ENCODE measurements around the gene CCDC57. TPM values are rescaled to one million over a fixed set of nuclear protein-coding genes. Genes with fewer than 3 reads are reported as not detected.

The CCDC57 gene
- polyA plus RNA-seq, 4 donors = 33.4 to 79.9 (median 43.5) TPM

DNA sequence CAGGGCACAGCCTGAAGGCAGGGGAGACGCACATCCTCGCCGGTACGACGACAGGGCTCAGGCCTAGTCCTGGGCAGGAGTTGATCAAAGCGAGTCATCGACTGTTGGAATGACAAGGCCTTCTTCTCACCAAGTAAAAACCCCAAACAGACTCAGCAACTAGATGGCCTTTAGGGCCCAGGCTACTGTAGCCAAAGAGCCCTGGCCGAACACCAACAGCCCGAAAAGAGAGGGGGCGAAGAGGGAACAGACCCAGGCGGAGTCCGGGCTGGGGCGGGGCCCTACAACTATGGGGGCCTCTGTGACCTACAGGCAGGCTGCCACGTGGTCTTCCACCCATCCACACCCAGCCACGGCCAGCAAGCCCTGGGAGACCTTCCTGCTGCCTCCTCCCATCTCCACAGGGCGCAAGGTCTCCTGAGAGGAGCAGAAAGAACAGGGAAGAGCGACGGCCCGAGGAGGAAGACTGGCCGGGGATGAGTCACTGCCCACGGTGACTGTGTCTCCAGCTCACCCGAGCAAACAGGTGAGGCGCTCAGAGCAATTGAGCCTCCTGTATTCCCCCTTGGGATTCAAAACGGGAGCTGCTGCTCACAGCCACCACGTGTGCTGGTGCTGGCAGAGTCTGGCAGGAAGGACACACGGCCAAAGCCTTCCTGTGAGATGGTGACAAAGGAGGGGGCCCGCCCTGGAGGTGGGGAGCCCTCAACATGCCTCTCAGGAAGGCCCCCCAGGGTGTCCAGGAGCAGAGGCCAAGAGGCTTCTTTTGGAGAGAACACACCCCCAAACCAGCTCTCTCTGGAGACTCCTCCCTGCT lies 33.9 kb upstream of the CCDC57 start:
- DNase-seq (ENCODE audit: low read depth in 4 of 4, low spot score in 3 of 4) = no peak

DNA sequence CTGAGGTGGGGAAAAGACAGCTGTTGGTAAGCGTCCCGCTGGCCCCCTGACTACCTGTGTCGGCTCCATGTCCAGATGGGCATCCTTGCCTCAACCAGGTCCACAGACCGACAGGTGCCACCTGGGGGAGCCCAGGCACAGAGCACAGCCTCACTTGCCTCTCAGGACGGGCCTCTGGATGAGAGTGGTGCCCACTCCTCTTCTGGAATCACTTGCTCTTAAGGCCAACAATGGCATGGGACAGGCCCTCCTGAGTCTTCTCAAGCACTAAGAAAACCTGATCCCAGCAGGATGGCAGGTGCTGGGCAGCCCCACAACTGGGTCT lies 33.4 kb upstream of the CCDC57 start:
- DNase-seq (ENCODE audit: low read depth in 4 of 4, low spot score in 3 of 4) = no peak

DNA sequence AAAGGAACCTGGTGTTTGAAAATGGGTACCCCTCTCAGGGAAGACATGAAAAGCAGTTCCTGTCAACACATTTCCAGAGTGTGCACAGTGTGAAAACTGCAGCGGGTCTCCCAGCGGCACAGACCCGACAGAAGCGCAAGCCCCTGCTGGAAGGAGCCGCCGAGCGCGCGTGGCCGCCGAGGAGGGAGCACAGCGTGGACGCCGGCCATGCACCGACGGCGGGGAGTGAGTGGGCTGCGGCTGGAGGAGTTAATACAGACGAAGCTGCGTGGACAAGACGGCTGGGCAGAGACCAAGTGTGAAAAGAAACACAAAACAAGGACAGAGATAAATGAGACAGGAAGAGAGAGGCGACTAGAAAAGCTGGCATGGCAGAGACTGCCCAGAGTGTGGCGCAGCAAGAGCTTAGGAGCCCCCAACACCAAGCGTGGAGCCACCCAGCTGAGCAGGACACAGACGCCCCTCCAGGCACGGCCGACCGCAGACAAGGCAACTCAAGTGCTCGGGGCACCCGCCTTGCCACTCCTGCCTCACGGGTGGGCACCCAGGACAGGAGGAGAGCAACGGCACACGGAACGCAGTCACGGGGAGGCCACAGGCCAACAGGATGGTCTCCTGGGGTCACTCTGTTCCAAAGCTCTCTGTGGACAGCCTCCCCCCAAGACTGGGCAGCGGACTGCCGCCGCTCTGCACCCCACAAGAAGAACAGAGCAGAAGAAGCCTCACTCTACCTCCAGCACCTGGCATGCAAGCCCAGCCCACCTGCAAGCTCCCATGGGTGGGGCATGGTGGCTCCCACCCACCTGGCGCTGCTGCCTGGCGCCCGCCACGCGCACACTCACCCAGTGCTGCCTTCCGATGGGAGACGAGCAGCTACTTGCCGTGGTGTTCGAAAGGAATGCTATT lies 32.7 kb upstream of the CCDC57 start:
- DNase-seq (ENCODE audit: low read depth in 4 of 4, low spot score in 3 of 4) = no peak

- DNase-seq (ENCODE audit: low read depth in 4 of 4, low spot score in 3 of 4) = no peak
Observed at GRCh38 chr17:82244413-82245133, 31.9 kb upstream of the CCDC57 start.

GRCh38 chr17:82243648-82244412 lies 31.2 kb upstream of the CCDC57 start:
- no peak for DNase-seq (ENCODE audit: low read depth in 4 of 4, low spot score in 3 of 4)

- DNase-seq (ENCODE audit: low read depth in 4 of 4, low spot score in 3 of 4) = no peak
Observed at GRCh38 chr17:82242977-82243647, 30.5 kb upstream of the CCDC57 start.

DNA sequence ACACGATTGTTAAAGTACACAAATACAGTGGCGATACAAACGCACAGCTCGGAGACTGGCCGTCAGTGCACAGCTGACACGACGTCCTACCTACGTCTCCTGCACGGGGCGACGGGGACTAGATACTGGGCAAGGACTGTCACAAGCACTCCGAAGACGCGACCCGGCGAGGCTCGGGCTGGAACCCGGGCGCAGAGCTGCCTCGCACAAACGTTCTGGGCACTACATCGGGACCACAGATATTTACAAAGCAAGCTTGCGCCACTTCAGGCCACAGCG lies 30.0 kb upstream of the CCDC57 start:
- no peak for DNase-seq (ENCODE audit: low read depth in 4 of 4, low spot score in 3 of 4)

DNA sequence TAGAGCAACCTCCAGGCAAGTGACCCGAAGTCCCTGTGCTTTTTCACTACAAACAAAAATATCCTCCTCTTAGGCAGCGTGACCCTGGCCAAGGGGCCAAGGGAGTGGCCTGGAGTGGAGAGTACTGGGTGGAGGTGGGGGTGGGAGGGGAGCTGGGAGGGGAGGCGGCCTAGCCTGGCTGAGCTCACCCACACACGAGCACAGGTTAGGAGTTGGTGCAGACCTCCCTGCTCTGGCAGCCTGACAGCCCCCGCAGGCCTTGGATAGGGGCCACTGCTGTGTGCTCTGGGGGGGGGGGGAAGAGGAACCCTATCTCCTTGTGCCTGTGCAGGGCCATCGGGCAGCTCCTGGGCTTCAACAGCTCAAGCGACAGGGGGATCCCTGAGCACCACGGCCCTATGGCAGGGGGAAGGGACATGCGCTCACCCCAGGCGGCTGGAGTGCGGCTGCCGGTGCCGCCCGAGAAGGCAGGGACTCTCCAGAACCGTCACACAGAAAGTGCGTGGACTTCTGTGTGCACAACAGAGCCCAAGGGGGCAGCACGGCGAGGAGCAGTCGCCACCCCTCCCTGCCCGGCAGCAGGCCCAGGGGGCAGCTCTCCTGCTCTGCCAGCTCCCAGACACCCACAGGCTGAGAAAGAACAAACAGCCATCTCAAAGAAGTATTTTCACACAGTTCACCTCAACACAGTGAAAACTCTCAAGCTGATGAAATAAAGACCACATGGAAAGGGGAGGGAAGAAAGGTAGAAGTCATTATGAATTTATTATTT lies 29.5 kb upstream of the CCDC57 start:
- no peak for DNase-seq (ENCODE audit: low read depth in 4 of 4, low spot score in 3 of 4)

- no peak for DNase-seq (ENCODE audit: low read depth in 4 of 4, low spot score in 3 of 4)
Observed at GRCh38 chr17:82241183-82241925, 28.7 kb upstream of the CCDC57 start.

DNA sequence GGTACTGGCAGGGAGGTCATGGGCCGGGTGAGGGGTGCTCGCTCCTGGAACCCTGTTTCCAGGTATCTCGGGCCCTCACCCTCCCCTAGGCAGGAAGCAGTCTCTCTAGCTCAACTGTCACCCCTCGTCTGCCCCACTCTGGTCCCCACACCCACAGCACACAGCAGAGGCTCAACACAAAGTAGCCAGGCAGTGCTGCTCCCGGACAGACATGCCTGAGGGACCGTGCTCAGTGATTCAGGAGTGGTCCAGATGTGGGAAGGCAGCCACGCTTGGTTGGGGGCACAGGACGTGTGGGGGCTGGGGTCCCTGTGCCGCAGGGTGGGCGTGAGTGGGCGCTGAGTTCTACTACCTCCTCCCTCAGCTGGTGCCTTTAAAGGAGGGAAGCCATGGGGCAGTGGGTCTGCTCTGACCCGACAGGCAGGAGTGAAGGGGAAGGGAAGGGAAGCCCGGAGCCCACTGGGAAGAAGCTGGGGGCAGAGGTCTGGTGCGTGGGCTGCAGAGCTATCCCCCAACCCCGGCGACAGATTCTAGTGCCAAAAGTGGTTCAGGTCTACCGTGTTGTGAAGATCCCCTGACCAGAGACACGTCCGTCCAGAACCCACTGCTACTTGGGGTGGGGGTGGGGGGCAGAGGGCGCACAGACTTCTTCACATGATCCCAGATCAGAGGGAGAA lies 28.0 kb upstream of the CCDC57 start:
- DNase-seq (ENCODE audit: low read depth in 4 of 4, low spot score in 3 of 4) = no peak

- DNase-seq (ENCODE audit: low read depth in 4 of 4, low spot score in 3 of 4) = no peak
Observed at GRCh38 chr17:82239926-82240505, 27.4 kb upstream of the CCDC57 start.

- DNase-seq (ENCODE audit: low read depth in 4 of 4, low spot score in 3 of 4) = no peak
Observed at GRCh38 chr17:82239401-82239925, 26.8 kb upstream of the CCDC57 start.

GRCh38 chr17:82238472-82239201 lies 26.0 kb upstream of the CCDC57 start:
- DNase-seq (ENCODE audit: low read depth in 4 of 4, low spot score in 3 of 4) = no peak

DNA sequence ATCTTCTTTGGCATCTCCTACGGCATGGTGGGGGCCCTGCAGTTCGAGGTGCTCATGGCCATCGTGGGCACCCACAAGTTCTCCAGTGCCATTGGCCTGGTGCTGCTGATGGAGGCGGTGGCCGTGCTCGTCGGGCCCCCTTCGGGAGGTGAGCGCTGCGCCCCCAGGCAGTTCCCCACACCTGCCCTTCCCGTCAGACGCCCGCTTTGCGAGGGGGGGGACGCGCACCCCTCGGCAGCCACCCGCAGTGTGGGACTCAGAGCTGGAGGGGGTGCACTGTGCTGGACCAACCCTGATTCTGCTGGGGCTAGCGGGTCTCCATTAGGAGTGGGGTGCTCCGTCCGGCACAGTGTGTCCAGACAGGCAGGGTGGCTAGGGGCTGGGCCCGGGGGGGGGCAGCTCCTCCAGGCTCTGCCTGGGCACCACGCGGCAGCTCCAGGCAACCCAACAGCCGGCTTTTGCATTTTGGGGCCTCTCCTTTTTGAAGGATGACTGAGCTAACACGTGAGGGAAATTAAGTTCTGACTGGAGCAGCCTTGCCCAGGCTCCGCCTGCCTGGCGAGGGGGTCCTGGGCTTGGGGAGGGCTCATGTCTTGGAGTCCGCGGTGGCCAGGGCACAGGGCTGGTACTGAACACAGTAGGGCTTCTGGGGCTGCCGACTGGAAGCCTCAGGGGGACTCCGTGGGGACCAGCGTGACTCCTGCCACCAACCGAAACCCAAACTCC lies 25.3 kb upstream of the CCDC57 start:
- DNase-seq (ENCODE audit: low read depth in 4 of 4, low spot score in 3 of 4) = no peak

DNA sequence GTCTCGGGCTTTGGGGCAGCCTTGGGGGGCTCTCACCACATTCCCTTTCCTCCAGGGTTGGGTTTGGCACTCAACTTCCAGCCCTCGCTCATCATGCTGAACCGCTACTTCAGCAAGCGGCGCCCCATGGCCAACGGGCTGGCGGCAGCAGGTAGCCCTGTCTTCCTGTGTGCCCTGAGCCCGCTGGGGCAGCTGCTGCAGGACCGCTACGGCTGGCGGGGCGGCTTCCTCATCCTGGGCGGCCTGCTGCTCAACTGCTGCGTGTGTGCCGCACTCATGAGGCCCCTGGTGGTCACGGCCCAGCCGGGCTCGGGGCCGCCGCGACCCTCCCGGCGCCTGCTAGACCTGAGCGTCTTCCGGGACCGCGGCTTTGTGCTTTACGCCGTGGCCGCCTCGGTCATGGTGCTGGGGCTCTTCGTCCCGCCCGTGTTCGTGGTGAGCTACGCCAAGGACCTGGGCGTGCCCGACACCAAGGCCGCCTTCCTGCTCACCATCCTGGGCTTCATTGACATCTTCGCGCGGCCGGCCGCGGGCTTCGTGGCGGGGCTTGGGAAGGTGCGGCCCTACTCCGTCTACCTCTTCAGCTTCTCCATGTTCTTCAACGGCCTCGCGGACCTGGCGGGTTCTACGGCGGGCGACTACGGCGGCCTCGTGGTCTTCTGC lies 24.6 kb upstream of the CCDC57 start:
- DNase-seq (ENCODE audit: low read depth in 4 of 4, low spot score in 3 of 4) = no peak

Data from left renal pelvis (tissue), 4 donors.